Measurements from ENCODE around the gene PRTN3.
"Not testable (repeated sequence)": the region's sequence is repeated elsewhere in the genome, so short reads cannot be mapped to it uniquely, and the experiment has no call there.

The PRTN3 gene

DNA sequence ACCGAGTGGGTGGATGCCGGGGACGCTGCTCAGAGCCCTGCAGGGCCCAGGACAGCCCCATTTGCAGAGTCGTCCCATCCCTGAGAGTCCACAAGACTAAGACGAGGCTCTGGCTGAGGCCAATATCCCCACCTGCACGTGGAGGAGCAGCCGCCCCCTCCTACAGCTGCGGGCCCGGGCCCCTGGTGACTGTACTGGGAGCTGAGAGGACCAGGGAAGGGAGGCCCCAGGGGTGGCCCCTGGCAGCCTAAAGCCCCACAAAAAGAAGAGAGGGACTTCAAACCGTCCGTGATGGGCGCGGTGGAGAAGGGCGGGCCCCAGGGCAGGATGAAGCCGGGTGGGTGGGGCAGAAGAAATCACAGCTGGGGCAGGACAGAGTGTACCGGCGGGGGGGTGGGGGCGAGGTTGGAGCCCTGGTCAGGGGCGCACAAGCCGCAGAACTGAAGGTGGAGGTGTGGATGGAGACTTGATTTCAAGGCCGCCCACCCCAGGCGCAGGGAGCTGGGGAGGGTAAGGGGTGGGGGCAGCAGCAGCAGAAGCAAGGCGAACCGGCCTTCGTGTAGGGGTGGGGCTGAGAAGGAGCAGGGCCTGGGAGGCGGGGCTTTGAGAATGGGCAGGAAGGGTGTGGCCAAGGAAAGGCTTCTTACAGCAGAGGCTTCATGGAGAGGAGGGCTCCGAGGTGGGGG lies 31.6 kb downstream of the PRTN3 start:
- TF ChIP-seq, protein P1, sequence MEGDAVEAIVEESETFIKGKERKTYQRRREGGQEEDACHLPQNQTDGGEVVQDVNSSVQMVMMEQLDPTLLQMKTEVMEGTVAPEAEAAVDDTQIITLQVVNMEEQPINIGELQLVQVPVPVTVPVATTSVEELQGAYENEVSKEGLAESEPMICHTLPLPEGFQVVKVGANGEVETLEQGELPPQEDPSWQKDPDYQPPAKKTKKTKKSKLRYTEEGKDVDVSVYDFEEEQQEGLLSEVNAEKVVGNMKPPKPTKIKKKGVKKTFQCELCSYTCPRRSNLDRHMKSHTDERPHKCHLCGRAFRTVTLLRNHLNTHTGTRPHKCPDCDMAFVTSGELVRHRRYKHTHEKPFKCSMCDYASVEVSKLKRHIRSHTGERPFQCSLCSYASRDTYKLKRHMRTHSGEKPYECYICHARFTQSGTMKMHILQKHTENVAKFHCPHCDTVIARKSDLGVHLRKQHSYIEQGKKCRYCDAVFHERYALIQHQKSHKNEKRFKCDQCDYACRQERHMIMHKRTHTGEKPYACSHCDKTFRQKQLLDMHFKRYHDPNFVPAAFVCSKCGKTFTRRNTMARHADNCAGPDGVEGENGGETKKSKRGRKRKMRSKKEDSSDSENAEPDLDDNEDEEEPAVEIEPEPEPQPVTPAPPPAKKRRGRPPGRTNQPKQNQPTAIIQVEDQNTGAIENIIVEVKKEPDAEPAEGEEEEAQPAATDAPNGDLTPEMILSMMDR (IDR thresholded peaks at IDR 0.05; ENCODE audit: insufficient read depth, missing control alignments) = no peak
- FAIRE-seq (no peak), DNase-seq (ENCODE audit: insufficient read length, low spot score) (no peak)

DNA sequence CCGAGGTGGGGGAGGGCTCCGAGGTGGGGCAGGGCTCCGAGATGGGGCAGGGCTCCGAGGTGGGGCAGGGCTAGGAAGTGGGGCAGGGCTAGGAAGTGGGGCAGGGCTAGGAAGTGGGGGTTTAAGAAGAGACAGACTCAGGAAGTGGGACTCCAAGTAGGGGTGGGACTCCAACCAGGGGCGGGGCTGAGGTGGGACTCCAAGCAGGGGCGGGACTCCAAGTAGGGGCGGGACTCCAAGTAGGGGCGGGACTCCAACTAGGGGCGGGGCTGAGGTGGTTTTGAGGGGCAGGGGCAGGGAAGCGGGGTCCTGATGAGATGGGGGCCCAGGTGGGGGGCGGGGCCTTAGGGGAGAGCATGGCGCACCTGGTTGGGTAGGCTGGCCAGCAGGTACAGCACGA lies 32.3 kb downstream of the PRTN3 start:
- FAIRE-seq = no peak

DNA sequence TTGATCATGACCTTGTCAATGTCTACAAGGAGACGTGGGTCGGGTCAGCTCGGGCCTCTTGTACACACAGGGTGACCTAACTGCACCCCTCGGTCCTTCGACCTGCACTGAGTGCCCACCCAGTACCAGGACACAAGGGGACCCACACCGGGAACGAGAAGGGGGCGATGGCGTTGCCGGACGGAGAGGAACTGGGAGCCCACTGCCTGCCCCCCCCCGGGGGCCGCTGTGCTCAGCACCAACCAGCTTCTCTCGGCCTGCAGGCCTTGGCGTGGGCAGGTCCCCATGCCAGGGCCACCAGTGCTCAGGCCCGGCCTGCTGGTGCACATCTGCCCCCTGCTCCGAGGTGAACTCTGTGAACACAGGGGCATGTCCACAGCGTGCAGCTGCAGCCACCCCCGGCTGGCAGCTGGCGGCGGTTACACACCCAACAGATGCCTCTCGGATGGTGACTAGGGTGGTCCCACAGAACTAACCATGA lies 32.8 kb downstream of the PRTN3 start:
- DNase-seq (ENCODE audit: insufficient read length, low spot score) = no peak
- FAIRE-seq = no peak
- TF ChIP-seq, protein P1 (IDR thresholded peaks at IDR 0.05; ENCODE audit: insufficient read depth, missing control alignments) = no peak

More for the DNA sequence above, 32.3 kb downstream of the PRTN3 start:
- TF ChIP-seq, protein P1 (IDR thresholded peaks at IDR 0.05; ENCODE audit: insufficient read depth, missing control alignments) = no peak
- DNase-seq (ENCODE audit: insufficient read length, low spot score) = no peak

DNA sequence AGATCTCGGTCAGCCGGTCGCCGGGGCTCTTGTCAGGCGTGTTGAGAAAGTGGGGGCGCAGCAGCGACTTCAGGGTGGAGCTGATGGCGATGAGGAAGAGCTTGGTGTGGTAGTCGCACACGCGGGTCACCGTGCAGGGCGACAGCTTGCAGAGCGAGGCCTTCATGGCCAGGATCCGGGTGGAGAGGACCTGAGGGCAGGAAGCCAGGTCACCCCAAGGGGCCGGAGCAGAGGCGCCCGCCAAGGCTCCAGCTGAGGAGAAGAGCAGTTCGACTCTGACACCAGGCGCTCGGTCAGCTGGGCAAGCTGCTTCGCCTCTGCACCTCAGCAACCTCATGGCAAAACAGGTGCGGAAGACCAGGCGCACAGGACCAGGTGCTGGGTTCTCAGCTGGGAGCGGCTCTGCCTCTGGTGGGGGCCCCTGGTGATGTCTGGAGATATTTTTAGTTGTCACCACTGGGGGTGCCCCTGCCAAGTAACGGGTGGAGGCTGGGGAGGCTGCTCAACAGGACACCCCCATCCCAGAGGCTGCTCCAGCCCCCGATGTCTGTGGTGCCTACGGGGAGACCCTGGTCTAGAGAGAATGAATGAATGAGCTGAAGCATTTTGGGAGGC lies 34.6 kb downstream of the PRTN3 start:
- TF ChIP-seq, protein P1 (IDR thresholded peaks at IDR 0.05; ENCODE audit: insufficient read depth, missing control alignments) = no peak
- DNase-seq (ENCODE audit: insufficient read length, low spot score) (no peak), FAIRE-seq (no peak)

DNA sequence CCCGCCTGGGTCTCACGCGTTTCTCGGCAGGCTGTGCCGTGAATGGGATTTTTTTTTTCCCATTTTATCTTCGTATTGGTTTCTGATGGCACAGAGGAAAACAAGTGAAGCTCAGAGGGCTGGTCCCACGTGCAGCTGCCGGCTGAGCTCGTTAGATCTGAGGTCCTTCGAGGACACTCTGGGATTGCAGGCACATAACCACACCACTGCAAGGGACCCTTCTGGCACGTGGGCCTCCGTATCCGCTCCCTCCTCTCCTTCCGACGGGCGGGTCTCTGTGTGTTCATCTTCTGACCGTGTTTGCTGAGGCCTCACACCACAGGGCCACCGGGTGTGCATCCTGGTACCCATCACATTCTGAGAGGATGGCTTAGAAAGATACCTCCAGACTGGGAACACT lies 35.3 kb downstream of the PRTN3 start:
- TF ChIP-seq, protein P1 (IDR thresholded peaks at IDR 0.05; ENCODE audit: insufficient read depth, missing control alignments) = no peak
- FAIRE-seq = no peak
- no peak for DNase-seq (ENCODE audit: insufficient read length, low spot score)

DNA sequence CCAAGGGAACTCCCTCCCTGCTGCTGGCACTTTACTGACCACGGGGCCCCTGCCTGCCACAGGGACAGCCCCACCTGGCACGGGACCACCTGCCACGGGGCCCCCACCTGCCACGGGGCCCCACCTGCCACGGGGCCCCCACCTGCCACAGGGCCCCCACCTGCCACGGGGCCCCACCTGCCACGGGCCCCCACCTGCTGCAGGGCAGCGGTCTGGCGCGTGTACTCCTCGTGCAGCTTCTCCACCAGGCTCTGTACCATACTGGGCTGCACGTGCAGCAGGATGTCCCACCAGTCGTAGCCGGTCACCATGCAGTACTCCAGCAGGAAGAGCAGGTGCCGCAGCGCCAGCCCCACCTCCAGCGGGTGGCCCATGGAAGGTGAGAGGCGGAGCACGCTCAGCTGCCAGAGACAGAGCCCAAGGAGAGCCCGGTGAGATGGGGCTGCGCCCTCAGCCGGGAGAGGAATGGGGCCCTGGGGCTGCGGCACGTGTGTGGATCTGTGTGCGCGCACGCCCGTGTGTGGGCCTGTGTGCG lies 36.0 kb downstream of the PRTN3 start:
- no peak for DNase-seq (ENCODE audit: insufficient read length, low spot score)
- TF ChIP-seq, protein P1 (IDR thresholded peaks at IDR 0.05; ENCODE audit: insufficient read depth, missing control alignments) = no peak
- FAIRE-seq = no peak

DNA sequence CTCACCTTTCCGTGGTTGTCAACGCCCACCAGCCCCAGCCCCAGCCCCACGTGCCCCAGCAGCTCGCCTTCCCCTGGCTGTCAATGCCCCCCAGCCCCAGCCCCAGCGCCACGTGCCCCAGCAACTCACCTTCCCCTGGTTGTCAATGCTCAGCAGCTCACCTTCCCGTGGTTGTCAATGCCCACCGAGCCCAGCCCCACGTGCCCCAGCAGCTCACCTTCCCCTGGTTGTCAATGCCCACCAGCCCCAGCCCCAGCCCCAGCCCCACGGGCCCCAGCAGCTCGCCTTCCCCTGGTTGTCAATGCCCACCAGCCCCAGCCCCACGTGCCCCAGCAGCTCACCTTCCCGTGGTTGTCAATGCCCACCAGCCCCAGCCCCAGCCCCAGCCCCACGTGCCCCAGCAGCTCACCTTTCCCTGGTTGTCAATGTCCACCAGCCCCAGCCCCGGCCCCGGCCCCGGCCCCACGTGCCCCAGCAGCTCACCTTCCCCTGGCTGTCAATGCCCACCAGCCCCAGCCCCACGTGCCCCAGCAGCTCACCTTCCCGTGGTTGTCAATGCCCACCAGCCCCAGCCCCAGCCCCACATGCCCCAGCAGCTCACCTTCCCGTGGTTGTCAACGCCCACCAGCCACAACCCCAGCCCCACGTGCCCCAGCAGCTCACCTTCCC lies 37.3 kb downstream of the PRTN3 start:
- not testable (repeated sequence) for FAIRE-seq; DNase-seq (ENCODE audit: insufficient read length, low spot score)

DNA sequence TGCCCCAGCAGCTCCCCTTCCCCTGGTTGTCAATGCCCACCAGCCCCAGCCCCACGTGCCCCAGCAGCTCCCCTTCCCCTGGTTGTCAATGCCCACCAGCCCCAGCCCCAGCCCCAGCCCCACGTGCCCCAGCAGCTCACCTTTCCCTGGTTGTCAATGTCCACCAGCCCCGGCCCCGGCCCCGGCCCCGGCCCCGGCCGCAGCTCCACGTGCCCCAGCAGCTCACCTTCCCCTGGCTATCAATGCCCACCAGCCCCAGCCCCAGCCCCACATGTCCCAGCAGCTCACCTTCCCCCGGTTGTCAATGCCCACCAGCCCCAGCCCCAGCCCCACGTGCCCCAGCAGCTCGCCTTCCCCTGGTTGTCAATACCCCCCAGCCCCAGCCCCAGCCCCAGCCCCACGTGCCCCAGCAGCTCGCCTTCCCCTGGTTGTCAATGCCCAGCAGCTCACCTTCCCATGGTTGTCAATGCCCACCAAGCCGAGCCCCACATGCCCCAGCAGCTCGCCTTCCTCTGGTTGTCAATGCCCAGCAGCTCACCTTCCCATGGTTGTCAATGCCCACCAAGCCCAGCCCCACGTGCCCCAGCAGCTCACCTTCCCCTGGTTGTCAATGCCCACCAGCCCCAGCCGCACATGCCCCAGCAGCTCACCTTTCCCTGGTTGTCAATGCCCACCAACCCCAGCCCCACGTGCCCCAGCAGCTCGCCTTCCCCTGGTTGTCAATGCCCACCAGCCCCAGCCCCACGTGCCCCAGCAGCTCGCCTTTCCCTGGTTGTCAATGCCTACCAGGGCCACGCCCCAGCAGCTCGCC lies 38.2 kb downstream of the PRTN3 start:
- not testable (repeated sequence) for FAIRE-seq; DNase-seq (ENCODE audit: insufficient read length, low spot score)

All from D721Med (cell line).